ENCODE measurements around the gene OLA1.

The OLA1 gene

DNA sequence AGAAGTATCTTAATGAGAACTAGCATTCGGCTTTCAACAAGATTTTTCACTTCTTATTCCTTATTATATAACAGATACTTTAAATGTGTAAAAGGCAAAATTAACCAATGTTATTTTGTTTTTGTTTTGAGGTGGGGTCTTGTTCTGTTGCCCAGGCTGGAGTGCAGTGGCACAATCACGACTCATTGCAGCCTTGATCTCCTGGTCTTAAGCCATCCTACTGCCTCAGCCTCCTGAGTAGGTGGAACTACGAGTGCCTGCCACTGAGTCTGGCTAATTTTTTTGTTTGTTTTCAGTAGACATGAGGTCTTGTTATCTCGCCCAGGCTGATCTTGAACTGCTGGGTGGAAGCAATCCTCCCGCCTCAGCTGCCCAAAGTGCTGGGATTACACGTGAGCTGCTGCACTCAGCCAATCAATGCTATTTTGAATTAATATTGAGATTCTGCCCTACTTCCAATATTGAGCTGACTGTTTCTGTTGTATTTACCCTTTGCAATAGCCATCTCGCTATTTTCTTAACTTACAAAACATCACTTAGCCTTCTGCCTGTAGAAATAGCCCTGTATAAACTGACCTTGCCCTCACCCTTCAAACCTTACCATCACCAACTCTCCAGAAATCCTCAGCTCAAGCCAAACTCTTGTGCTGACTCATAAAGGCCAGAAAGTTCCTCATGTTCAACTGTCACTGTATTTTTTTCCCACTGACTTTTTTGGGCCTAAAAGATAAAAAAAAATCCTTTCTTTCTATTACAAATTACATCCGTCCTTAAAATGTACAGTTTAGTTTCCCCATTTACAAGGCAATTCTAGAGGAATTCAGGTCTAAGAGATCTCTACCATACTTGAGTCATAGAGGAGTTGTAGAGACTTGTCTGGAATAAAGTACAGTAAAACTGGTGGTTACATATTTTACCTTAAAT, 94.3 kb downstream of the OLA1 start:
- H3K4me1 ChIP-seq (ENCODE audit: control insufficient read depth in 1 of 2, insufficient read depth in 2 of 2, low read length in 2 of 2), result no peaks in the 10 kb centered on the region
- no peaks in the 10 kb centered on the region for H3K36me3 ChIP-seq (ENCODE audit: control insufficient read depth in 1 of 2, insufficient read depth in 2 of 2, low read length in 2 of 2)
- H3K27me3 ChIP-seq (ENCODE audit: low read depth, low read length), result no peaks in the 10 kb centered on the region
- H3K27ac ChIP-seq (ENCODE audit: low read length), result no peak overlapping the region
- H3K9me3 ChIP-seq (ENCODE audit: control insufficient read depth in 1 of 2, low read length in 2 of 2), result no peaks in the 10 kb centered on the region
- H3K4me3 ChIP-seq (ENCODE audit: low read depth in 1 of 2, low read length in 2 of 2), result no peak overlapping the region

DNA sequence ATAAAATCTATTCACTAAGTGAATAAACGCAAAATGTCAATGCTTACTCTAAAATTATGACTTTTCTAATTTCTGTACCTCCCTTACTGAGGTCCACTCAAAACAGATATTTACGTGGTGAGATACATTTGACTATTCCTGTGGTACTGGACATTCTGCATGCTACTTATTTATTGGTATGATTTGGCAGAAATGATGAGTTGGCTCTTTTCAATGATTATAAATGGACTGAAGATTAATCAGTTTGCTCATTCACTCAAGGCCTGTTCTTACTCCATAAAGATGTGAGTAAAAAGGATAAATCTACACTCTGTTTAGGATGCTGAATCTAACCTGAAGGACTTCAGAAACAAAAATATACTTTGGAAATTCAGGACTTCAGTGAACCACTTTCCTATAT, 98.8 kb downstream of the OLA1 start:
- no peak overlapping the region for H3K27ac ChIP-seq (ENCODE audit: low read length)
- H3K36me3 ChIP-seq (ENCODE audit: control insufficient read depth in 1 of 2, insufficient read depth in 2 of 2, low read length in 2 of 2), result no peaks in the 10 kb centered on the region
- no peaks in the 10 kb centered on the region for H3K9me3 ChIP-seq (ENCODE audit: control insufficient read depth in 1 of 2, low read length in 2 of 2)
- peaks cover 0 to 2% of the 10 kb centered on the region in 2 donors for H3K4me1 ChIP-seq (ENCODE audit: control insufficient read depth in 1 of 2, insufficient read depth in 2 of 2, low read length in 2 of 2)
- no peak overlapping the region for H3K4me3 ChIP-seq (ENCODE audit: low read depth in 1 of 2, low read length in 2 of 2)
- no peaks in the 10 kb centered on the region for H3K27me3 ChIP-seq (ENCODE audit: low read depth, low read length)

DNA sequence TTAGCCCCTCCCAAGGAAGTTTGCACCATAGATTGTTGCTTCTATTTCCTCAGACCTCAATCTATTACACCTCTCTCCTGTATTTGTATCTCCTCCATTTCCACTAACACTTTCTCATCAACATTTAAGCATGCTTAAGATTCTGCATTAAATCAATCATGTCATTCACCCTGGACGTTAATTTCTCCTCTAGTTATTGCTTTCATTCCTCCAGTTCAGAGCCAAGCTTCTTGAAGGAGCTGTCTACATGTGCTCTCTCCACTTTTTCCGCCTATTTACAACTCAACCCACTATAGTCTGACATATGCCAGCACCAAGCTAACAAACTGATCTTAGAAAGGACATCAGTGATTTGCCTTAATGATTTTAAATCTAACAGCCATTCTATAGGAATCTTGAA, 99.5 kb downstream of the OLA1 start:
- H3K4me1 ChIP-seq (ENCODE audit: control insufficient read depth in 1 of 2, insufficient read depth in 2 of 2, low read length in 2 of 2), result peaks cover 0 to 2% of the 10 kb centered on the region in 2 donors
- no peak overlapping the region for H3K4me3 ChIP-seq (ENCODE audit: low read depth in 1 of 2, low read length in 2 of 2)
- H3K9me3 ChIP-seq (ENCODE audit: control insufficient read depth in 1 of 2, low read length in 2 of 2), result no peaks in the 10 kb centered on the region
- H3K36me3 ChIP-seq (ENCODE audit: control insufficient read depth in 1 of 2, insufficient read depth in 2 of 2, low read length in 2 of 2), result no peaks in the 10 kb centered on the region
- no peaks in the 10 kb centered on the region for H3K27me3 ChIP-seq (ENCODE audit: low read depth, low read length)
- H3K27ac ChIP-seq (ENCODE audit: low read length), result no peak overlapping the region

DNA sequence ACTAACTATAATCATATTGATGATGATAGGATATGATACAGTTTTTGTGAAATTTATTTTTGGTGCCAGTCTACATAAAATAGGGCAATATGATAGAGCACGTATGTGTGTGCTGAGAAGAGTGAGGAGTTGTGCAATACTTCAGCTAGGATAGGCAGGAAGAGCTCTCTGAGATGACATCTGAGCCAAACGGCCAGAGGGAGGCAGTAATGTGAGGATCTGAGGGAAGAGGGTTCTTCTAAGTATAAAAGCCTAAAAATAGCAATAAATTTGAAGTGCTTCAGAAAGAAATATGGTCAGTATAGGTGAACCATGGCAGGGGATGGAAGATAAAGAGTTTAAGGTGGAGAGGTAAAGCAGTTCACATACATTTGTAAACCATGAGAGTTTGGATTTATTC, 102.5 kb downstream of the OLA1 start:
- H3K9me3 ChIP-seq (ENCODE audit: control insufficient read depth in 1 of 2, low read length in 2 of 2), result no peaks in the 10 kb centered on the region
- H3K27me3 ChIP-seq (ENCODE audit: low read depth, low read length), result no peaks in the 10 kb centered on the region
- H3K27ac ChIP-seq (ENCODE audit: low read length), result no peak overlapping the region
- H3K4me3 ChIP-seq (ENCODE audit: low read depth in 1 of 2, low read length in 2 of 2), result no peak overlapping the region
- no peaks in the 10 kb centered on the region for H3K36me3 ChIP-seq (ENCODE audit: control insufficient read depth in 1 of 2, insufficient read depth in 2 of 2, low read length in 2 of 2)
- peaks cover 0 to 2% of the 10 kb centered on the region in 2 donors for H3K4me1 ChIP-seq (ENCODE audit: control insufficient read depth in 1 of 2, insufficient read depth in 2 of 2, low read length in 2 of 2)

DNA sequence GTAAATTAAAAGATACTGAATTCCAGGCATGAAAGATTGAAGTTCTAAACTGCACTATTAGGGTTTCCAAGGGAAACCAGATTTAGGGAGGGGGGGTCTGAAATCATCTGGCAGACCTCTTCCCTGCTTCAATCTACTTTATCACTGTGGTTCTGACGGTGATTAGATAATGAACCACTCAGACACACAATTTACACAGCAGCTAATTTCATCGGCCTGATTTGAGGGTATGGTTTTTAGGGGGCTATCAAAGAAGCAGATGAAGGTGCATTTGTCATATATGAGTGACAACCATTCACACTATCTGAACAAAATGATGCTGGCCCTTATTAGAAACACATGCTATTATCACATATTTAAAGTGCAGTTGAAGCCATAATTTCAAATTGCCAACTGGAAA, 106.0 kb downstream of the OLA1 start:
- Histone ChIP-seq H3K4me3 (ENCODE audit: low read depth in 1 of 2, low read length in 2 of 2) (no peak overlapping the region), H3K36me3 (ENCODE audit: control insufficient read depth in 1 of 2, insufficient read depth in 2 of 2, low read length in 2 of 2) (no peaks in the 10 kb centered on the region), H3K9me3 (ENCODE audit: control insufficient read depth in 1 of 2, low read length in 2 of 2) (no peaks in the 10 kb centered on the region), H3K27me3 (ENCODE audit: low read depth, low read length) (no peaks in the 10 kb centered on the region), H3K4me1 (ENCODE audit: control insufficient read depth in 1 of 2, insufficient read depth in 2 of 2, low read length in 2 of 2) (peaks cover 0 to 2% of the 10 kb centered on the region in 2 donors), H3K27ac (ENCODE audit: low read length) (no peak overlapping the region)

DNA sequence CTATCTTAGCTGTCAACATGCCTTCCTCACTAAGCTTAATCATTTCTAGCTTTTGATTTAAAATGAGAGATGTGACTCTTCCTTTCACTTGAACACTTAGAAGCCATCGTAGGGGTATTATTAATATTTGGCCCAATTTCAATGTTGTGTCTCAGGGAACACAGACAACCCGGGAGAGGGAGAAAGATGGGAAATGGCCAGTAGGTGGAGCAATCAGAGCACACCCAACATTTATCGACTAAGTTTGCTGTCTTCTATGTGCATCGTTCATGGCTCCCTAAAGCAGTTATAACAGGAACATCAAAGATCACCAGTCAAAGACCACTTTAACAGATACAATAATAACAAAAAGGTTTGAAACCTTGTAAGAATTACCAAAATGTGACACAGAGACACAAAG, 110.2 kb downstream of the OLA1 start:
- Histone ChIP-seq H3K9me3 (ENCODE audit: control insufficient read depth in 1 of 2, low read length in 2 of 2) (no peaks in the 10 kb centered on the region), H3K36me3 (ENCODE audit: control insufficient read depth in 1 of 2, insufficient read depth in 2 of 2, low read length in 2 of 2) (no peaks in the 10 kb centered on the region), H3K4me3 (ENCODE audit: low read depth in 1 of 2, low read length in 2 of 2) (no peak overlapping the region)

DNA sequence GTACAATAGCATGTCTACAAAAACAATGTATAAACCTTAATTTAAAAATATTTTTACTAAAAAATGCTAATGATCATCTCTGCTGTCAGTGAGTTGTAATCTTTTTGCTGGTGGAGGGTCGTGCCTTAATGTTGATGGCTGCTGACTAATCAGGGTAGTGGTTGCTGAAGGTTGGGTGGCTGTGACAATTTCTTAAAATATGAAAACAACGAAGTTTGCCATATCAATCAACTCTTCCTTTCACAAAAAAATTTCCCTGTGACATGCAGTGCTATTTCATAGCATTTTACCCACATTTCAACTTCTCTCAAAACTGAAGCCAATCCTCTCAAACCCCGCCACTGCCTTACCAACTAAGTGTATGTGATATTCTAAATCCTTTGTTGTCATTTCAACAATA, 112.4 kb downstream of the OLA1 start:
- Histone ChIP-seq H3K4me3 (ENCODE audit: low read depth in 1 of 2, low read length in 2 of 2) (no peak overlapping the region), H3K27ac (ENCODE audit: low read length) (no peak overlapping the region), H3K36me3 (ENCODE audit: control insufficient read depth in 1 of 2, insufficient read depth in 2 of 2, low read length in 2 of 2) (no peaks in the 10 kb centered on the region), H3K4me1 (ENCODE audit: control insufficient read depth in 1 of 2, insufficient read depth in 2 of 2, low read length in 2 of 2) (no peaks in the 10 kb centered on the region), H3K9me3 (ENCODE audit: control insufficient read depth in 1 of 2, low read length in 2 of 2) (no peaks in the 10 kb centered on the region), H3K27me3 (ENCODE audit: low read depth, low read length) (no peaks in the 10 kb centered on the region)

More for the DNA sequence above, 110.2 kb downstream of the OLA1 start:
- H3K27ac ChIP-seq (ENCODE audit: low read length), result no peak overlapping the region
- no peaks in the 10 kb centered on the region for H3K27me3 ChIP-seq (ENCODE audit: low read depth, low read length)
- H3K4me1 ChIP-seq (ENCODE audit: control insufficient read depth in 1 of 2, insufficient read depth in 2 of 2, low read length in 2 of 2), result no peaks in the 10 kb centered on the region

DNA sequence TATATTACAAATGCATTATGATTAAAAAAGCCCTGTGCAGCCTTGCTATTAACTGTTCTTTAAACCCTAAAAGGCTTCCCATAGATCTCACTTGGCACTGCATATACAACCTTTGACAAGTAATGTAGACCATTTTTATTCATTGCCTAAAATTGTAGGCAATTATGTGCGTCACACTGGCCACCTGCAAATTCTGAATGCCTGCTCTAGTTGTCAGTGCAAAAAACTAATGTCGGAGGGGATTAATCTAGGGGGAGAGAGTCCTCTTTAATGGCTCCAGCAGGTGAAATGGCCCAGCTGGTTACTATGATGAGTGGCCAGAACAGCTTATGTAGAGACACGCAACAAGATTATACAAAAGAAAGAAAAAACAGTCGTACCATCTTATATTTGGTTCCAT, 123.2 kb downstream of the OLA1 start:
- Histone ChIP-seq H3K4me3 (ENCODE audit: low read depth in 1 of 2, low read length in 2 of 2) (no peak overlapping the region), H3K9me3 (ENCODE audit: control insufficient read depth in 1 of 2, low read length in 2 of 2) (no peaks in the 10 kb centered on the region), H3K27ac (ENCODE audit: low read length) (no peak overlapping the region), H3K27me3 (ENCODE audit: low read depth, low read length) (no peaks in the 10 kb centered on the region), H3K36me3 (ENCODE audit: control insufficient read depth in 1 of 2, insufficient read depth in 2 of 2, low read length in 2 of 2) (no peaks in the 10 kb centered on the region), H3K4me1 (ENCODE audit: control insufficient read depth in 1 of 2, insufficient read depth in 2 of 2, low read length in 2 of 2) (no peaks in the 10 kb centered on the region)

DNA sequence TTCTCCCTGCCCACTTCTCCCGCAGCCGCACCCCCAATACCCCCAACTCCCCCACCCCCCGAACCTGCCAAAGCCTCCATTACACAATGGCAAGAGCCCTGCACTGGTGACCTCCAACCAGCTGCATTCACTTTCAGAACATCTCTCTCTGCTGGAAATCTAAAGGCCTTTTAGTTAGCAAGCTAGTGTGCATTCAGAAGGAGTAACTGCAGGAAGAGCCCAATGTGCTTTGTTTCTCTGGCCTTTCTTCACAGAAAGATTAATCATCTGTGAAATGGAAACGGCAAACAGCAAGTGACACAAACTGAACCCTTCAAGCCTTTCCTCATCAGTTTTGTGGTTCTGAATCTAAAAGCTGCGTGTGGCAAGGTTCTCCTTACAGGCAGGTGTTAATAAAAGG, 124.2 kb downstream of the OLA1 start:
- no peaks in the 10 kb centered on the region for H3K4me1 ChIP-seq (ENCODE audit: control insufficient read depth in 1 of 2, insufficient read depth in 2 of 2, low read length in 2 of 2)
- H3K27me3 ChIP-seq (ENCODE audit: low read depth, low read length), result no peaks in the 10 kb centered on the region
- no peak overlapping the region for H3K27ac ChIP-seq (ENCODE audit: low read length)
- H3K4me3 ChIP-seq (ENCODE audit: low read depth in 1 of 2, low read length in 2 of 2), result no peak overlapping the region
- no peaks in the 10 kb centered on the region for H3K36me3 ChIP-seq (ENCODE audit: control insufficient read depth in 1 of 2, insufficient read depth in 2 of 2, low read length in 2 of 2)
- no peaks in the 10 kb centered on the region for H3K9me3 ChIP-seq (ENCODE audit: control insufficient read depth in 1 of 2, low read length in 2 of 2)

DNA sequence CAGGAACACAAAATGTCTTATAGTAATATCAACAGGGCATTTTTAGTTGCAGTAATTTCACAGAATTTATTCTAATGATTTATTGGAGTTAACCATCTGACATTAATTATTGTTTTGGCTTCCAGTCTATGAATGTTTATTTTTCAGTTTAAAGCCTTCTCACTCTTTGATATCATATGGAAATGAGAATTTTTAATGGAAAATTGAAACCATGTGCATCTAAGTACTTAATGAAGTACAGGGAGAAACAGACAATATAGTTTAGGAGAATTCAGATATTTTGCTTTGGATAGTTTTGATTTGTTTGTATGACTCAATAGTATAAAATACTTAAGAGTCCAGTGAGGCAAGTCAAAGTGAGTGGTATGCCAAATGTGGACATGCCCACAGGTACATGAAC, 126.1 kb downstream of the OLA1 start:
- Histone ChIP-seq H3K27ac (ENCODE audit: low read length) (no peak overlapping the region), H3K4me3 (ENCODE audit: low read depth in 1 of 2, low read length in 2 of 2) (no peak overlapping the region), H3K9me3 (ENCODE audit: control insufficient read depth in 1 of 2, low read length in 2 of 2) (no peaks in the 10 kb centered on the region), H3K36me3 (ENCODE audit: control insufficient read depth in 1 of 2, insufficient read depth in 2 of 2, low read length in 2 of 2) (no peaks in the 10 kb centered on the region), H3K27me3 (ENCODE audit: low read depth, low read length) (no peaks in the 10 kb centered on the region), H3K4me1 (ENCODE audit: control insufficient read depth in 1 of 2, insufficient read depth in 2 of 2, low read length in 2 of 2) (no peaks in the 10 kb centered on the region)

DNA sequence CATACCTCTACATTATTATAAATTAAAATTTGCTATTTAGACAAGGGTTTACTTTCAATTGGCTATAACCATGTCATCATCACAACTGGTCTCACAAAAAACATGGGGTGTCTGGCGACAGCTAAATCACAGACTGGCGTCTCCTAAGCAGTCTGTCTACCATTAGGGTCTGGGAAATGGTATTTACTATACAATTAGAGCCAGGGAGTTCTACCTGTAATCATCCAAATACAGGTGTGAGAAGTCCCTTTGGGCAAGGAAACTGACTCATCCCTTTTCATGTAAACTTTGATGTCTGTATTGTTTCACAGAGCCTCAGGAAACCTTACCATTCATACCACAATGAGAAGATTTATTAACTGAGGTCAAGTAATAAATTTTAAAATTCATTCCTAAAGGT, 126.7 kb downstream of the OLA1 start:
- no peaks in the 10 kb centered on the region for H3K27me3 ChIP-seq (ENCODE audit: low read depth, low read length)

DNA sequence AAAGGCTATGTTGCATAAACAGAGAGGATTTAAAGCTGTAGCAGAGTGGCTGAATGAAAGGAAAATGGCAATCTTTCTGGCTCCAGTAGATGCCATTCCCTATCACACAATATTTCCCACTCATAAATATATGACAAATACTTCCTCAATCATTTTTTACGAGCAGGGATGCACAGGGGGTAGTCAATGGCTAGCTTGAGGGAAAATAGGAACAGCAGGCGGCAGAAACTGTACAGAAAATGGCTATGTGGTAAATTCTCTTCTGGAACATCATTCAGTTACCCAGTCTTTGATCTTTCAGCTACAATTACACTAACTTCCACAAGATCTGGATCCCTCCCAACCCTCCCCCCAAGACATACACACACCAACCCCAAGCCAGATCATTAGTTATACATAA, 127.2 kb downstream of the OLA1 start:
- Histone ChIP-seq H3K4me3 (ENCODE audit: low read depth in 1 of 2, low read length in 2 of 2) (no peak overlapping the region), H3K9me3 (ENCODE audit: control insufficient read depth in 1 of 2, low read length in 2 of 2) (no peaks in the 10 kb centered on the region), H3K27ac (ENCODE audit: low read length) (no peak overlapping the region), H3K4me1 (ENCODE audit: control insufficient read depth in 1 of 2, insufficient read depth in 2 of 2, low read length in 2 of 2) (no peaks in the 10 kb centered on the region), H3K27me3 (ENCODE audit: low read depth, low read length) (no peaks in the 10 kb centered on the region), H3K36me3 (ENCODE audit: control insufficient read depth in 1 of 2, insufficient read depth in 2 of 2, low read length in 2 of 2) (no peaks in the 10 kb centered on the region)

More for the DNA sequence above, 126.7 kb downstream of the OLA1 start:
- Histone ChIP-seq H3K4me1 (ENCODE audit: control insufficient read depth in 1 of 2, insufficient read depth in 2 of 2, low read length in 2 of 2) (no peaks in the 10 kb centered on the region), H3K4me3 (ENCODE audit: low read depth in 1 of 2, low read length in 2 of 2) (no peak overlapping the region), H3K27ac (ENCODE audit: low read length) (no peak overlapping the region), H3K9me3 (ENCODE audit: control insufficient read depth in 1 of 2, low read length in 2 of 2) (no peaks in the 10 kb centered on the region), H3K36me3 (ENCODE audit: control insufficient read depth in 1 of 2, insufficient read depth in 2 of 2, low read length in 2 of 2) (no peaks in the 10 kb centered on the region)
